SK-N-MC (cell line): ENCODE measurements around the gene STK38L.

Source experiments
- DNase-seq: peaks from one replicate; pipeline ENCODE4 v3.0.0-alpha.2; 2011; ENCODE audit warnings: low read depth, low spot score
- H3K27ac ChIP-seq: fragments of 200-600 bp; sonication (generic); 2 replicates; pipeline ENCODE4 v1.5.1; 2016; ENCODE audit warnings: mixed run types
- H3K36me3 ChIP-seq: fragments of 200-600 bp; sonication (generic); 2 replicates; pipeline ENCODE4 v1.6.1; 2017; ENCODE audit warnings: antibody characterized with exemption, low read length, mixed read lengths; ENCODE audit not compliant: insufficient read depth
- H3K4me3 ChIP-seq: fragments of 200-600 bp; sonication (generic); 2 replicates; pipeline ENCODE4 v1.5.1; 2016
- H3K9ac ChIP-seq: fragments of 200-600 bp; sonication (generic); 2 replicates; pipeline ENCODE4 v1.8.0; 2017; ENCODE audit warnings: mixed run types, mixed read lengths; ENCODE audit not compliant: insufficient read length
- H3K9me3 ChIP-seq: fragments of 200-600 bp; sonication (generic); 2 replicates; pipeline ENCODE4 v1.6.1; 2017; ENCODE audit warnings: low read depth, mild to moderate bottlenecking, antibody characterized with exemption, low read length, moderate library complexity, mixed read lengths
- EZH2 ChIP-seq: fragments of 200-600 bp; sonication (generic); IDR thresholded peaks from one replicate; pipeline ENCODE4 v1.6.1; 2017; ENCODE audit warnings: antibody characterized with exemption
- FOXP2 ChIP-seq: optimal IDR thresholded peaks from 2 replicates; pipeline ENCODE3; 2011; ENCODE audit warnings: mild to moderate bottlenecking, moderate library complexity; ENCODE audit not compliant: insufficient read depth; ENCODE audit errors: extremely low read length, control extremely low read depth
- POLR2AphosphoS5 ChIP-seq: IDR thresholded peaks from 2 replicates; pipeline ENCODE4 v1.6.1; 2012; ENCODE audit warnings: mild to moderate bottlenecking, low read depth, low read length, borderline replicate concordance

The STK38L gene

GRCh38 chr12:27209257-27209910 lies 34.7 kb upstream of the STK38L start:
- H3K9ac ChIP-seq = no peak overlapping the region

DNA sequence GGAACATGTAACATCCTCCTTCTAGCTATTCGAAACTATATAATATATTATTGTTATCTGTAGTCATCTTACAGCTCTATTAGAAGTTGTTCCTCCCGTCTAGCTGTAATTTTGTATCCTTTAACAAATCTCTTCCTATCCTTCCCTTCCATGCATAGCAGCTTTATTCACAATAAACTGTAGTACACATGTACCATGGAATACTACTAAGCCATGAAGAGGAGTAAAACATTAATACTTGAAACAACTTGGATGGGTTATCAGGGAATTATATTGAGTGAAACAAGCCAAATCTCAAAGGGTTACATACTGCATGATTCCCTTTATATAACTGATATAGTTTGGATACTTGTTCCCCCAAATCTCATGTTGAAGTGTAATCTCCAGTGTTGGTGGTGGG lies 33.9 kb upstream of the STK38L start:
- H3K27ac ChIP-seq = no peak overlapping the region
- DNase-seq = no peak
- H3K9me3 ChIP-seq = no peaks in the 10 kb centered on the region
- H3K36me3 ChIP-seq = no peaks in the 10 kb centered on the region
- no peak for TF ChIP-seq EZH2
- no peak for TF ChIP-seq POLR2AphosphoS5
- no peak for TF ChIP-seq FOXP2
- H3K4me3 ChIP-seq = no peak overlapping the region
- no peak overlapping the region for H3K9ac ChIP-seq

More at GRCh38 chr12:27209257-27209910, 34.7 kb upstream of the STK38L start:
- TF ChIP-seq EZH2 (no peak), POLR2AphosphoS5 (no peak)
- Histone ChIP-seq H3K4me3 (no peak overlapping the region), H3K27ac (no peak overlapping the region), H3K9me3 (no peaks in the 10 kb centered on the region), H3K36me3 (no peaks in the 10 kb centered on the region)
- DNase-seq = no peak

DNA sequence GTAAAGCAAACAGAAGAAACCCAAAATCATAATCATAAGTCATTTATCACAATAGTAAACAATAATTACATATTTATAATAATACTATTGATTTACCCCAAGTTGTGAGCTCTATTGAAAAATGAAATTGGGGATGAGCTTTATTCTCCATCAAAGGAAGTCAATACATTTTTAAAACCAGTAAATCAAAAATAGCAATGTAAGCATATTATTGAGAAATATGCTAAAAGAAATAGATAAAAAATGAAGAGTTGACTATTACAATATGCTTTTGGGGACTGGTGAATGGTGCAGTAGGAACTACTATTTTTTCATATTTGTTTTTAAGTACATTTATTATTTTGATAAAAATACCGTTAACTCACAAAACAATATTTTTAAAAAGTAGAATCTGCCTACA lies 31.2 kb upstream of the STK38L start:
- no peak overlapping the region for H3K4me3 ChIP-seq
- no peaks in the 10 kb centered on the region for H3K36me3 ChIP-seq
- H3K9ac ChIP-seq = no peak overlapping the region
- DNase-seq = no peak
- TF ChIP-seq POLR2AphosphoS5 = no peak
- no peak for TF ChIP-seq EZH2
- no peak for TF ChIP-seq FOXP2
- no peak overlapping the region for H3K27ac ChIP-seq
- no peaks in the 10 kb centered on the region for H3K9me3 ChIP-seq

DNA sequence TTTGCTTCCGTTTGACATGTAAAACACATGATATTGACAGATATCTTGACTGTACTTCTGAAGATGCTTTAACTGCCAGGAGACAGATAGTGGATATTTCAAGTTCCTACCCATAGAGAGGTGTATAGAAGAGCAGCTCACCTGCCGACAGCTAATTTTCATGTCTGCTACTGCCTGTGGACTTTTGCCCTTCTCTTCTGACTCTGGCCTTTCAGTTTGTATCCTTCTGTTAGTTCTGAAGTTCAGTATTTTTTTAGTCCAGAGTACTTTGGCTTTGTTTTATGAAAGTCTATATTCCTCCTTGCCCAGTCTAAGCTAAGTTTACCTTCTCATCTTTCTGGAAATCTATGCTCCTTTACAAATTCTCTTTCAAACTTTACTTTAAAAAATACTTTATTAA lies 30.8 kb upstream of the STK38L start:
- no peak for DNase-seq
- no peak overlapping the region for H3K4me3 ChIP-seq
- H3K27ac ChIP-seq = no peak overlapping the region
- no peaks in the 10 kb centered on the region for H3K9me3 ChIP-seq
- no peaks in the 10 kb centered on the region for H3K36me3 ChIP-seq
- no peak for TF ChIP-seq EZH2
- no peak for TF ChIP-seq POLR2AphosphoS5
- TF ChIP-seq FOXP2 = no peak
- no peak overlapping the region for H3K9ac ChIP-seq

- no peak overlapping the region for H3K4me3 ChIP-seq
- H3K9me3 ChIP-seq = no peaks in the 10 kb centered on the region
These were observed 30.0 kb upstream of the STK38L start for GRCh38 chr12:27213830-27214787.

DNA sequence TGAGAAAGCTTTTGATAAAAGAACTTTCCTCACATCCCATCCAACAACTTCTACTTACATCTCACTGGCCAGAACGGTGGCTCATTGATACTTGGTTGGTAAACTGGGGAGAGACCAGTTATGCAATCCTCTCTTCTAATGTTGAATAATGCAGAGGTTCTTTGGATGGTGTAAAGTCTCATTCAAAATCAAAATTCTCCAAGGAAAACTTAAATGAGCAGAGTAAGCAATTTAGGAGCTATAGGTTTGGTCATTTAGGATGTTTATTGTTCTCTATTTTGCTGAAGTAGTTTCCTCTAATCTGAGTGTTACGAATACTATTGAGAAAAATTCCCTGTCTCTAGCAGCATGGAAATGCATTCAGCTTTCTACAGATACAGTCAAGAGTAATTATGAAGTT lies 26.5 kb upstream of the STK38L start:
- no peak overlapping the region for H3K27ac ChIP-seq
- DNase-seq = no peak
- H3K36me3 ChIP-seq = no peaks in the 10 kb centered on the region
- H3K9me3 ChIP-seq = no peaks in the 10 kb centered on the region
- H3K4me3 ChIP-seq = no peak overlapping the region
- no peak for TF ChIP-seq FOXP2
- no peak for TF ChIP-seq POLR2AphosphoS5
- TF ChIP-seq EZH2 = no peak
- no peak overlapping the region for H3K9ac ChIP-seq

More at GRCh38 chr12:27213830-27214787, 30.0 kb upstream of the STK38L start:
- Histone ChIP-seq H3K9ac (no peak overlapping the region), H3K36me3 (no peaks in the 10 kb centered on the region), H3K27ac (no peak overlapping the region)
- no peak for DNase-seq
- TF ChIP-seq EZH2 (no peak), POLR2AphosphoS5 (no peak), FOXP2 (no peak)

- no peak overlapping the region for H3K27ac ChIP-seq
- H3K4me3 ChIP-seq = no peak overlapping the region
- H3K9me3 ChIP-seq = no peaks in the 10 kb centered on the region
- no peak for TF ChIP-seq POLR2AphosphoS5
- no peak for TF ChIP-seq FOXP2
- no peak for TF ChIP-seq EZH2
- H3K9ac ChIP-seq = no peak overlapping the region
- H3K36me3 ChIP-seq = no peaks in the 10 kb centered on the region
- DNase-seq = no peak
These were observed 24.4 kb upstream of the STK38L start for GRCh38 chr12:27219693-27220054.

DNA sequence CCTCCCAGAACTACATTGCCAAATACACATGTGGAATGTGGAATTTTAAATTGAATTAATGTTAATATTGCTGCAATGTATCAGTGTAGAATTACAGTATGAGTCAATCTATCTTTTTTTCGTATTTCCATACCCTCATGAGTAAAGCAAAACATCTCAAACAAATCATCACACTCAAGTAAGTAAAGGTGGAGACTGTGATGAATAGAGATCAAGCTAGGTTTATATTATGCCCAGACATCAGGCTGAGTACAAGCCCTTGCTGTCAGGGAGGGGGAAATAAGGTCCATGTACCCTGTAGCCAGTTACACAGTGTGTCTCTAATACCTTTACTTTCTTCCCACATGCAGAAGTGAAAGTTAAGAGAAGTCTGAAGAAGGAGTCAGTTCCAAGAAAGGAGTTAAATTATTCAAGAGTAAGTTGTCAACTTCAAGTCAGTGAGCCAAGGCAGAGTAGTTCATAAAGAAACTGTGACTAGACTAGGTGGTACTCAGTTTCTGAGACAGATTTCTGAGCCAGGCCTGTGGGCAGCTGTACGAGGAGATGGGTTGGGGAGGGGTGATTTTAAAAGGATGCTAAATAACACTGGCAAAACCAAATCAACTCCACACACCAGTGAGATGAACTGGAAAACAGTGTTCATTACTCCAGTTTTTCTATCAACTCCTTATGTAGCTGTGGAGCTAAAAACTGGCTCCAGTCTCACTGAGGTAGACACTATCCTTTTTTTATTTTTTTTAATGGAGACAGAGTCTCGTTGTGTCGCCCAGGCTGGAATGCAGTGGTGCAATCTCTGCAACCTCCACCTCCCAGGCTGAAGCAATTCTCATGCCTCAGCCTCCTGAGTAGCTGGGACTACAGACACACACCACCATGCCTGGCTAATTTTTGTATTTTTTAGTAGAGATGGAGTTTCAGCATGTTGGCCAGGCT lies 23.8 kb upstream of the STK38L start:
- no peak overlapping the region for H3K4me3 ChIP-seq
- H3K27ac ChIP-seq = no peak overlapping the region
- no peaks in the 10 kb centered on the region for H3K36me3 ChIP-seq
- no peaks in the 10 kb centered on the region for H3K9me3 ChIP-seq
- H3K9ac ChIP-seq = no peak overlapping the region
- TF ChIP-seq FOXP2 (no peak), EZH2 (no peak), POLR2AphosphoS5 (no peak)
- DNase-seq = no peak
